T-helper 2 cell (primary cell): ENCODE results near the gene PCLO.

Experiments
- DNase-seq, 5 experiments: peaks; one replicate each; pipeline versions ENCODE4 v3.0.0 to v3.0.0-alpha.2; 2012 to 2022
- total RNA-seq, 2 donors: gene quantifications; one replicate each; lab custom pipeline; 2026; lab: John Stamatoyannopoulos, UW

PCLO gene, protein sequence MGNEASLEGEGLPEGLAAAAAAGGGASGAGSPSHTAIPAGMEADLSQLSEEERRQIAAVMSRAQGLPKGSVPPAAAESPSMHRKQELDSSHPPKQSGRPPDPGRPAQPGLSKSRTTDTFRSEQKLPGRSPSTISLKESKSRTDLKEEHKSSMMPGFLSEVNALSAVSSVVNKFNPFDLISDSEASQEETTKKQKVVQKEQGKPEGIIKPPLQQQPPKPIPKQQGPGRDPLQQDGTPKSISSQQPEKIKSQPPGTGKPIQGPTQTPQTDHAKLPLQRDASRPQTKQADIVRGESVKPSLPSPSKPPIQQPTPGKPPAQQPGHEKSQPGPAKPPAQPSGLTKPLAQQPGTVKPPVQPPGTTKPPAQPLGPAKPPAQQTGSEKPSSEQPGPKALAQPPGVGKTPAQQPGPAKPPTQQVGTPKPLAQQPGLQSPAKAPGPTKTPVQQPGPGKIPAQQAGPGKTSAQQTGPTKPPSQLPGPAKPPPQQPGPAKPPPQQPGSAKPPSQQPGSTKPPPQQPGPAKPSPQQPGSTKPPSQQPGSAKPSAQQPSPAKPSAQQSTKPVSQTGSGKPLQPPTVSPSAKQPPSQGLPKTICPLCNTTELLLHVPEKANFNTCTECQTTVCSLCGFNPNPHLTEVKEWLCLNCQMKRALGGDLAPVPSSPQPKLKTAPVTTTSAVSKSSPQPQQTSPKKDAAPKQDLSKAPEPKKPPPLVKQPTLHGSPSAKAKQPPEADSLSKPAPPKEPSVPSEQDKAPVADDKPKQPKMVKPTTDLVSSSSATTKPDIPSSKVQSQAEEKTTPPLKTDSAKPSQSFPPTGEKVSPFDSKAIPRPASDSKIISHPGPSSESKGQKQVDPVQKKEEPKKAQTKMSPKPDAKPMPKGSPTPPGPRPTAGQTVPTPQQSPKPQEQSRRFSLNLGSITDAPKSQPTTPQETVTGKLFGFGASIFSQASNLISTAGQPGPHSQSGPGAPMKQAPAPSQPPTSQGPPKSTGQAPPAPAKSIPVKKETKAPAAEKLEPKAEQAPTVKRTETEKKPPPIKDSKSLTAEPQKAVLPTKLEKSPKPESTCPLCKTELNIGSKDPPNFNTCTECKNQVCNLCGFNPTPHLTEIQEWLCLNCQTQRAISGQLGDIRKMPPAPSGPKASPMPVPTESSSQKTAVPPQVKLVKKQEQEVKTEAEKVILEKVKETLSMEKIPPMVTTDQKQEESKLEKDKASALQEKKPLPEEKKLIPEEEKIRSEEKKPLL (N-terminal part only)
- 0 reads per million in 2 donors for total RNA-seq

- DNase-seq: peak in 3 of 5 experiments; percentile 4 to 73 (median 14)
Observed at GRCh38 chr7:83162402-83163256, at the start of gene PCLO. TSS of gene PCLO (minus strand) at chr7:83162884. CDS start at chr7:83162592, 292 bp downstream.

DNA sequence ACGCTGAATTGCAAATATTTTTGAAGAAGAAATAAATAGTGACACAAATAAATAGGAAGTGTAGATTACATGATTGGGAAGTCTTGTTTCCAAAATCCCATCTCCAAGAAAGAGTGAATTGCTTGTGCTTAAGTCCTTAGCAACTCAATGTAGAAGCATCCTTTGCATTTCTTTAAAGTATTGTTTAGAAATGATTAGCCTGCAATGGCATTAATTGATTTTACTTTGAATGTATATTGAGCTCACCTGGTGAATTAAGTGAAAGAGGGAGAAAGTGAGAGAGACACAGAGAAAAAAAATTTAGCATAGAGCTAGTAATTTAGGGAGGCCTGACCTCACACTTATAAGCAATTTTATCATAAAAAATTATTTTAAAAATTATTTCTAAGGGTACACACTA lies 49.0 kb upstream of the PCLO start:
- DNase-seq: no peak

GRCh38 chr7:83210479-83210878 lies 47.8 kb upstream of the PCLO start:
- DNase-seq: no peak

GRCh38 chr7:83204715-83205114 lies 42.0 kb upstream of the PCLO start:
- no peak for DNase-seq

GRCh38 chr7:83201355-83201754 lies 38.7 kb upstream of the PCLO start:
- DNase-seq: no peak

DNA sequence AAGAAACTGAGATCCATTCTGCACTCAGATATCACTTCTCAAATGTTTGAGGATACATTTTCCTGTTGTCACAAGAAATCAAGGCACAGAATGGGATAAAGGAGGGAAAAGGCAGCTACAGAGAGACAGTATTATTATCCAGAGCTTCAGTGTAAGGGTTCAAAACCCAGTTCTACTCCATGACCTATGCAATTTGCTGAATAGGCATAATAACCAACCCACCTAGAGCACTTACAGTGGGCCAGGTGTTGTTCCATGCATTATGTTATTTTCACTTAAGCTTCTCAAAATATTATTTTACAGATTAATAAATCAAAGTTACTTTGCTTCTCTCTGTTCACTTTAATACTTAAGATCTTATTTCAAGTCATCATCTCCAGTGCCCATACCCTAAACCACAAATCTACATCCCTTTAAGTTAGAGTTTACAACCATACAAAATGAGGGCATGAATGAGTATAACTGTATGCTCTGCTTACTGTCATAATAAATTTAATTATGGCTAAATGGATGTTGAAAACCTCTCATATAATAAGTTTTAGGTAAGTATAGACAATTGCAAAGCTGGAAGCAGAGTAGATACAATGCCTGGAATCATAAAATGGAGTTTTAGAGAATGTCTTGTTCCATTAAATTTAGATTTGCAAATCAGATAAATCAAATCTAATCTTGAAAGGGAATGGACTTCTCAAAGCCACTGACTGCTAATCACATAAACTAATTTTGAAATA lies 28.1 kb upstream of the PCLO start:
- DNase-seq: no peak

GRCh38 chr7:83178796-83179195 lies 16.1 kb upstream of the PCLO start:
- DNase-seq: no peak

DNA sequence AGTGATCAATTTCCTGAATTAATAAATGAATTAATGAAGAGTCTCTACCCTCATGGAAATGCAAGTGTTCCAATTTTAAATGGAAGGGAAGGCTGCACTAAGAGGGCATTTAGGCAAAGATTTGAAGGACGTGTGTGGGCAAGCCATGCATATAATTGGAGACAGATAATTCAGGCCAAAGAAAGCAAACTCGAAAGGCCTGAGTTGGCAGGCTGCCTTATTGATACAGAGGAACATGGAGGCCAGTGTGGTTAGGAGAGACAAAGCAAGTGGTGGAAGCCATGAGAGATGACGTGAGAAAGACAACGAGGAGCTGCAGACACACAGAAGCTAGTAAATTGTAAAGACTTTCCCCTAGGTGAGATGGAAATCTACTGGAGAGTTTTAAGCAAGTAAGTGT lies 15.4 kb upstream of the PCLO start:
- DNase-seq: no peak

DNA sequence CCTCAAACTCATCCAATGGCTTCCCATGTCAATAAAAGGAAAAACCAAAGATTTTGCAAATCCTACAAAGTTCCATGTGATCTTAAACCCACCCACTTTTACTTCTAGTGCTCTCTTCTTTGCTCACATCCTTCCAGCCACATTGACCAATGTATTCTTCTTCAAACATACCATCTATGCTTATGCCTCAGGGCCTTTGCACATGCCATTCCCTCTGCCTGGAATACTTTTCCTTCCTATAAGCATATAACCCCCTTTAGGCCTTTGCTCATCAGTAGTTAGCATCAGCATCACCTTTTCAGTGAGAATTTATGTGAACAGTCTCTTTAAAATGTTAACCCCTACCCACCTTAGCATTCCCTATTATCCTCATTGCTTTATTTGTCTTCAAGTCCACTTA lies 11.0 kb upstream of the PCLO start:
- no peak for DNase-seq

- DNase-seq: no peak
Observed at GRCh38 chr7:83166781-83167180, 4.1 kb upstream of the PCLO start.

- no peak for DNase-seq
Observed at GRCh38 chr7:83161899-83162401, 734 bp downstream of the PCLO start.

GRCh38 chr7:83161186-83161585 lies 1.5 kb downstream of the PCLO start:
- no peak for DNase-seq

GRCh38 chr7:83159731-83160130 lies 3.0 kb downstream of the PCLO start:
- DNase-seq: no peak

GRCh38 chr7:83156006-83156405 lies 6.7 kb downstream of the PCLO start:
- DNase-seq: no peak

GRCh38 chr7:83155407-83155806 lies 7.3 kb downstream of the PCLO start:
- DNase-seq: no peak

- DNase-seq: no peak
Observed at GRCh38 chr7:83153419-83153818, 9.3 kb downstream of the PCLO start.

GRCh38 chr7:83150310-83150709 lies 12.4 kb downstream of the PCLO start:
- no peak for DNase-seq

DNA sequence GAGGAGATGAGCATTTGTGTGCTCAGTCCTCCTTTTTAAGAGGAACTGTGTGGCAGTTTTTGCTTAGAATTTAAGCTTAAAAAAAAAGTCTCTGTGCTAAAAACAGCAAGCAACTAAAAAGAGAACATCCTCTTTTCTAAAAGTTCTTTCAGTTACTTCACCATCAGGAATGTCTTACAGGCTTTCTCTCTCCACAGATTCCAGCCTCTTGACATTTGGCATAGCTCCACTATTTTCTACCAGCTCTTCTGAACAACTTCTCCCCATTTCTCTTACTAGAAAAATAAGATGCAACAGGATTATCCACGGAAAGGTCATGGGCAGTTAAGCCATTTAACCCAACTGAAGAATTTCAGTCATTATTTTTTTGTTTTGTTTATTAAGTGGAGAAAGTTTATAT lies 13.2 kb downstream of the PCLO start:
- DNase-seq: no peak

GRCh38 chr7:83148776-83149175 lies 13.9 kb downstream of the PCLO start:
- DNase-seq: no peak

DNA sequence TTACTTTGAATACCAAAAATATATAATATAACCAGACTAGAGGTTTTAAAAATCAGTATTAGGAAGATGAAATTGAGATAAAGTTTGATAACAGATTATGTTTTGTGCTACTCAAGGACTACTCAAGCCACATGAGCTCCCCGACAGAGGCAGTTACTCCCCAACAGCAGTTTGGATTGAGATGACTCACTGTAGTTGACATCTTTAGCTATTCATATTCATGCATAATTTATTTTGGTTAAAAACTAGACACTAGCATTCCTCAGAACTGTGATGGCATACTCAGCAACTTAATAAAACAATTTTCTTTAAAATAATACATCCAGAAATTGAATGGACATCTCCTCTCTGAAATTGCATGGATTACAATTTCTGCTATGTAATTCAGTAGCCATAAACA lies 19.6 kb downstream of the PCLO start:
- no peak for DNase-seq

DNA sequence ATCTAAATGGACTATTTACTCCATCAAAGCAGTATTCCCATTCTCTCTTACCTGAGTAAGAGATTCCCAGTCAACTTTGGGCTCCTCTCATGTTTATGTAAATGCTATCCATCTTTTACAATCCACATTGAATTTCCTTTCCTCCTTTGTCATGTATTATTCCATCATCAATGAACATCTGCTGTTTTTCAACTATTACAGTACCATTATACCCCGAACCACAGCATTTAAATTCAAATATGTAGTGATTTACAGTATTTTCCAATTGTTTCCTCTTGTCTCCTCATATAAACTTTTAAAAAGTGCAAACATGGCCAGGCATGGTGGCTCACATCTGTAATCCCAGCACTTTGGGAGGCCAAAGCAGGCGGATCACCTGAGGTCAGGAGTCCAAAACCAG lies 20.3 kb downstream of the PCLO start:
- DNase-seq: no peak
